Right forelimb (tissue), 1 donor: Measurements from ENCODE around the gene TRAPPC11.

Source experiments
- DNase-seq: peaks from one replicate; pipeline ENCODE4 v3.0.0-alpha.2; 2018

TRAPPC11 gene

GRCh38 chr4:183638436-183638835 is 20.7 kb upstream of the TRAPPC11 start:
- no peak for DNase-seq

- no peak for DNase-seq
These were observed 19.8 kb upstream of the TRAPPC11 start for GRCh38 chr4:183639291-183639690.

GRCh38 chr4:183645326-183645725 is 13.8 kb upstream of the TRAPPC11 start:
- DNase-seq, result no peak

- no peak for DNase-seq
These were observed 1.5 kb upstream of the TRAPPC11 start for GRCh38 chr4:183657564-183657963.

- DNase-seq, result peak; percentile 62
These were observed 598 bp upstream of the TRAPPC11 start for GRCh38 chr4:183658362-183659028.

GRCh38 chr4:183659872-183660242 is 764 bp downstream of the TRAPPC11 start:
- no peak for DNase-seq

- DNase-seq, result no peak
These were observed 7.0 kb downstream of the TRAPPC11 start for GRCh38 chr4:183666088-183666487.

- no peak for DNase-seq
These were observed 11.2 kb downstream of the TRAPPC11 start for GRCh38 chr4:183670251-183670650.

GRCh38 chr4:183670960-183671555 is 12.0 kb downstream of the TRAPPC11 start:
- no peak for DNase-seq

GRCh38 chr4:183674153-183674552 is 15.1 kb downstream of the TRAPPC11 start:
- no peak for DNase-seq

GRCh38 chr4:183675625-183676024 is 16.5 kb downstream of the TRAPPC11 start:
- no peak for DNase-seq

GRCh38 chr4:183681119-183681518 is 22.0 kb downstream of the TRAPPC11 start:
- DNase-seq, result no peak

GRCh38 chr4:183686461-183686860 is 27.4 kb downstream of the TRAPPC11 start:
- no peak for DNase-seq

GRCh38 chr4:183688216-183688615 is 29.1 kb downstream of the TRAPPC11 start:
- no peak for DNase-seq

- no peak for DNase-seq
These were observed 31.9 kb downstream of the TRAPPC11 start for GRCh38 chr4:183691006-183691405.

GRCh38 chr4:183691897-183692296 is 32.8 kb downstream of the TRAPPC11 start:
- no peak for DNase-seq

- DNase-seq, result no peak
These were observed 39.8 kb downstream of the TRAPPC11 start for GRCh38 chr4:183698909-183699308.

- no peak for DNase-seq
These were observed 41.3 kb downstream of the TRAPPC11 start for GRCh38 chr4:183700407-183700806.

GRCh38 chr4:183702492-183702891 is 43.4 kb downstream of the TRAPPC11 start:
- DNase-seq, result no peak

GRCh38 chr4:183714626-183715025 is 55.5 kb downstream of the TRAPPC11 start:
- DNase-seq, result no peak

- no peak for DNase-seq
These were observed 57.2 kb downstream of the TRAPPC11 start for GRCh38 chr4:183716302-183716701.

- DNase-seq, result no peak
These were observed 59.8 kb downstream of the TRAPPC11 start for GRCh38 chr4:183718876-183719275.

- peak; percentile 61 for DNase-seq
These were observed 62.4 kb downstream of the TRAPPC11 start for GRCh38 chr4:183721207-183722081.
